ENCODE results near the gene TYMS.

The TYMS gene

DNA sequence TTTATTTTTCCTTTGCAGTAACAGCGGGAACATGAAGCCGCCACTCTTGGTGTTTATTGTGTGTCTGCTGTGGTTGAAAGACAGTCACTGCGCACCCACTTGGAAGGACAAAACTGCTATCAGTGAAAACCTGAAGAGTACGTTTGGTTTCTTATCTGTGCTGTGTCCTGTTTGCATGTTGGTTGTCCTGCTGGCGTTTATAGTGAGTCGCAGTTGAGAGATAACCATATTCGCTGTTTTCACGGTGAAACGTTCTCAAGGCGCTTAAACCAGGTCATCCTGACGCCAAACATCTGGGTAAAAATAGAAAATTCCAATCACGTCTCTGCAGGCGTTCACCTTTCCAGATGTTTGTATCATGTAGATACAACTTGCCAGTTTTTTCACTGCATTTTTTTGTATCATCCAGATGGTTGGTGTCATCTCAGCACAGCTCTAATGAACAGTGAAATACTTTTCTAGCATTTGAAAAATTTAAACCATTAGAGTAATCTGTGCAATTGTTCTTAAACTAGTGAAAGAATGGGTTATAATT, 39.4 kb upstream of the TYMS start:
- TF ChIP-seq NFIC (IDR thresholded peaks at IDR 0.05) (no peak), ZBTB7A (IDR thresholded peaks at IDR 0.05; ENCODE audit: low read depth) (no peak), TCF12 (IDR thresholded peaks at IDR 0.05; ENCODE audit: low read depth) (no peak), CREB1 (IDR thresholded peaks at IDR 0.05; ENCODE audit: low read depth) (no peak), TEAD4 (IDR thresholded peaks at IDR 0.05) (no peak), FOXM1 (IDR thresholded peaks at IDR 0.05; ENCODE audit: borderline replicate concordance, low read depth) (no peak), RAD21 (IDR thresholded peaks at IDR 0.05; ENCODE audit: low read depth) (no peak), YY1 (IDR thresholded peaks at IDR 0.05; ENCODE audit: low read depth) (no peak), EGR1 (IDR thresholded peaks at IDR 0.05) (no peak), CEBPB (IDR thresholded peaks at IDR 0.05) (no peak), EP300 (IDR thresholded peaks at IDR 0.05; ENCODE audit: borderline replicate concordance) (no peak), TAF1 (IDR thresholded peaks at IDR 0.05; ENCODE audit: low read depth) (no peak)
- TF ChIP-seq, protein P1, sequence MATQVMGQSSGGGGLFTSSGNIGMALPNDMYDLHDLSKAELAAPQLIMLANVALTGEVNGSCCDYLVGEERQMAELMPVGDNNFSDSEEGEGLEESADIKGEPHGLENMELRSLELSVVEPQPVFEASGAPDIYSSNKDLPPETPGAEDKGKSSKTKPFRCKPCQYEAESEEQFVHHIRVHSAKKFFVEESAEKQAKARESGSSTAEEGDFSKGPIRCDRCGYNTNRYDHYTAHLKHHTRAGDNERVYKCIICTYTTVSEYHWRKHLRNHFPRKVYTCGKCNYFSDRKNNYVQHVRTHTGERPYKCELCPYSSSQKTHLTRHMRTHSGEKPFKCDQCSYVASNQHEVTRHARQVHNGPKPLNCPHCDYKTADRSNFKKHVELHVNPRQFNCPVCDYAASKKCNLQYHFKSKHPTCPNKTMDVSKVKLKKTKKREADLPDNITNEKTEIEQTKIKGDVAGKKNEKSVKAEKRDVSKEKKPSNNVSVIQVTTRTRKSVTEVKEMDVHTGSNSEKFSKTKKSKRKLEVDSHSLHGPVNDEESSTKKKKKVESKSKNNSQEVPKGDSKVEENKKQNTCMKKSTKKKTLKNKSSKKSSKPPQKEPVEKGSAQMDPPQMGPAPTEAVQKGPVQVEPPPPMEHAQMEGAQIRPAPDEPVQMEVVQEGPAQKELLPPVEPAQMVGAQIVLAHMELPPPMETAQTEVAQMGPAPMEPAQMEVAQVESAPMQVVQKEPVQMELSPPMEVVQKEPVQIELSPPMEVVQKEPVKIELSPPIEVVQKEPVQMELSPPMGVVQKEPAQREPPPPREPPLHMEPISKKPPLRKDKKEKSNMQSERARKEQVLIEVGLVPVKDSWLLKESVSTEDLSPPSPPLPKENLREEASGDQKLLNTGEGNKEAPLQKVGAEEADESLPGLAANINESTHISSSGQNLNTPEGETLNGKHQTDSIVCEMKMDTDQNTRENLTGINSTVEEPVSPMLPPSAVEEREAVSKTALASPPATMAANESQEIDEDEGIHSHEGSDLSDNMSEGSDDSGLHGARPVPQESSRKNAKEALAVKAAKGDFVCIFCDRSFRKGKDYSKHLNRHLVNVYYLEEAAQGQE (IDR thresholded peaks at IDR 0.05; ENCODE audit: low read depth) = no peak
- TF ChIP-seq, protein P2, sequence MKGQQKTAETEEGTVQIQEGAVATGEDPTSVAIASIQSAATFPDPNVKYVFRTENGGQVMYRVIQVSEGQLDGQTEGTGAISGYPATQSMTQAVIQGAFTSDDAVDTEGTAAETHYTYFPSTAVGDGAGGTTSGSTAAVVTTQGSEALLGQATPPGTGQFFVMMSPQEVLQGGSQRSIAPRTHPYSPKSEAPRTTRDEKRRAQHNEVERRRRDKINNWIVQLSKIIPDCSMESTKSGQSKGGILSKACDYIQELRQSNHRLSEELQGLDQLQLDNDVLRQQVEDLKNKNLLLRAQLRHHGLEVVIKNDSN (IDR thresholded peaks at IDR 0.05) = no peak
- TF ChIP-seq, protein P3, sequence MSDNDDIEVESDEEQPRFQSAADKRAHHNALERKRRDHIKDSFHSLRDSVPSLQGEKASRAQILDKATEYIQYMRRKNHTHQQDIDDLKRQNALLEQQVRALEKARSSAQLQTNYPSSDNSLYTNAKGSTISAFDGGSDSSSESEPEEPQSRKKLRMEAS (IDR thresholded peaks at IDR 0.05) = no peak

DNA sequence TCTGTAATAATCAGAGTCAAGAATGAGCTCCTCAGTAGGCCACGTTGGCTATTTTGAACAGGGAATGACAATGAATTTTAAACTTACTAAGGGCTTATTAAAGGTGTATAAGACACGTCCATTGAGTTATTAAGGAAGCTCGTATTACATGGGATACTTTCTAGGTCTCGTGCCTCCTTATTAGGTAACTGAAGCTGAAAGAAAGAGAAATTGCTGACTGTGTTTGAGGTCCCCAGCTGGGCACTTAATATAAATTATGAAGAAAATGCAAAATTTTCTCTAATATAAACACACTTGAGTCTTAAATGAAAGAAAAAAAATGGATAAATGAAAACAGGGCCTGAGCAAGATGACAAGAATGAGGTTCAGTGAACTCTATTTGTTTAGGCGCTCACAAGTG, 38.8 kb upstream of the TYMS start:
- TF ChIP-seq TCF12 (IDR thresholded peaks at IDR 0.05; ENCODE audit: low read depth) (no peak), ZBTB7A (IDR thresholded peaks at IDR 0.05; ENCODE audit: low read depth) (no peak), CREB1 (IDR thresholded peaks at IDR 0.05; ENCODE audit: low read depth) (no peak), CEBPB (IDR thresholded peaks at IDR 0.05) (no peak), RAD21 (IDR thresholded peaks at IDR 0.05; ENCODE audit: low read depth) (no peak), EP300 (IDR thresholded peaks at IDR 0.05; ENCODE audit: borderline replicate concordance) (no peak), YY1 (IDR thresholded peaks at IDR 0.05; ENCODE audit: low read depth) (no peak), FOXM1 (IDR thresholded peaks at IDR 0.05; ENCODE audit: borderline replicate concordance, low read depth) (no peak), EGR1 (IDR thresholded peaks at IDR 0.05) (no peak), TEAD4 (IDR thresholded peaks at IDR 0.05) (no peak), TAF1 (IDR thresholded peaks at IDR 0.05; ENCODE audit: low read depth) (no peak)
- TF ChIP-seq, protein P1 (IDR thresholded peaks at IDR 0.05; ENCODE audit: low read depth) = no peak

DNA sequence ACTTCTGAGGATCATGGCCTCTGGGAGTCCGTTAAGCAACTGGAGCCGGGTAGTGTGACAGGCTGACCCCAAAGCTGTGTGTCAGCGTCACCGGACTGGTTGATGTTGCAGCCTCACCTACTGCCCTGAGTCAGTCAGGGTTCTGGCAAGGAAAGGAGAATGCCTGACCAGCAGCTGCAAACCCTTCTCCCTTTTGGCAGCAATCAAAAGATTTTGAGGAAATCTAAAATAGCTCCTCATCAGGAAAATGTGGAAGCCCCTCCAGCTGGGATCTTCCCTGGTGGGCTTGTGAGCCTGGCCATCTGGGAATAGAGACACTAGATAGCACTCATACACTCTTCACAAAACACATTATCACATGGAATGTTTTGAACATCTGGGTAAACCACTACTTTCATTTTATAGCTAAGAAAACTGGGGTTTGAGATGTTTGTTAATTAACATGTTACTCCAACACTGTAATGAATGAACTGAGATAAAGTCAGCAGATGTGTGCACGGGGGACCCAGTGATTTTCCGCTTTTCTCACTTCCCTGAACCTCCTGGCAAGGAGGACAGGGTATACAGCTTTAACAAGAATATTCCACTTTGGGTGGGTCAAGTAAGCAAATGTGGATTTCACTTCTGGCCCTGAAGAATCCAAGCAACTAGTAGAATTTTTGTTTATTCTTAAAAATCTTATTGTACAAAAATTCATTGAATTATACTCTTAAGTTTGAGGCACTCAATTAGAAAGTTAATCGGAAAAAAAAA, 36.0 kb upstream of the TYMS start:
- TF ChIP-seq TAF1 (IDR thresholded peaks at IDR 0.05; ENCODE audit: low read depth) (no peak), TEAD4 (IDR thresholded peaks at IDR 0.05) (no peak), FOXM1 (IDR thresholded peaks at IDR 0.05; ENCODE audit: borderline replicate concordance, low read depth) (no peak), CEBPB (IDR thresholded peaks at IDR 0.05) (no peak), EGR1 (IDR thresholded peaks at IDR 0.05) (no peak), YY1 (IDR thresholded peaks at IDR 0.05; ENCODE audit: low read depth) (no peak), ZBTB7A (IDR thresholded peaks at IDR 0.05; ENCODE audit: low read depth) (no peak), EP300 (IDR thresholded peaks at IDR 0.05; ENCODE audit: borderline replicate concordance) (no peak), NFIC (IDR thresholded peaks at IDR 0.05) (no peak), CREB1 (IDR thresholded peaks at IDR 0.05; ENCODE audit: low read depth) (no peak), TCF12 (IDR thresholded peaks at IDR 0.05; ENCODE audit: low read depth) (no peak), RAD21 (IDR thresholded peaks at IDR 0.05; ENCODE audit: low read depth) (no peak)
- TF ChIP-seq, protein P3 (IDR thresholded peaks at IDR 0.05) = no peak
- TF ChIP-seq, protein P2 (IDR thresholded peaks at IDR 0.05) = no peak
- TF ChIP-seq, protein P1 (IDR thresholded peaks at IDR 0.05; ENCODE audit: low read depth) = no peak
